ENCODE results near the gene TTC24.
"Not testable (repeated sequence)": the region's sequence is repeated elsewhere in the genome, so short reads cannot be mapped to it uniquely, and the experiment has no call there.

TTC24 gene

DNA sequence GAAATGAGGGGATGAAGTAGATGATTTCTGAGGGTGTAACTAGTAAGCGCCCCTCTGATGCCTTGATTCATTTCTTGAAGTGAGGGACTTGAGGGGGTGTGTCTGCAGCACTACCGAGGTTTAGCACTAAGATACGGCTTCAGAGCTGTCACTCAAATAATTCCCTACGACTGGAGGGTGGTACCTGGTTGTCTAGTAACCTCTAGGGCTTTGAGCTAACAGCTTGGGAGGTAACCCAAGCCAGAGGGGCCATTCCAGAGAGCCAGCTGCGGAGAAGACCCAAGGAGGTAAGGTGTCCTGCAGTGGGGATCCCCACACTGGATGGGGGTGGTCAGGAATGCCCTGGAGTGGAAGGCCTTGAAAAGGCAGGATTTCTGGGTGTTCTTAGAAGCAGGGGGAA lies at the start of gene TTC24:
TTC24 (plus strand) TSS at position 252 of the 400 bp plus-strand sequence. CDS start 1,642 bp downstream, outside the sequence.
- DNase-seq, result no peak

DNA sequence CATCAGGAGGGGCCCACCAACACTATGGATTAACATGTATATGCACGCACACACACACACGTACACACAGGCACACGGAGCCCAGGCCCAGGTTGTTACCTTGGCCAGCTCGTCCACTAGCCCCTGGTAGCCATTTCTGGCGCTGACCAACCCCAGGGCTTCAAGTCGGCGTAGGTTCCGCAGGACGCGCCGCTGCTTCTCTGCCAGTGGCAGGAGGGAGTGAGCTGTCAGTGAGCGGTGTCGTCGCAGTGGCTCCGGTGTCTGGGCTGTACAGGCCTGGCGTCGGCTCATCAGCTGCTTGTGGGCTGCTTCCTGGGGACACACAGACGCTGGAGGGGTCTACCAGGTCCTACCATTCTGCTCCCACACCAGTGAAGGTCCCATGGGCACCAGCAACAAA lies 49.5 kb upstream of the TTC24 start:
- no peak for DNase-seq

DNA sequence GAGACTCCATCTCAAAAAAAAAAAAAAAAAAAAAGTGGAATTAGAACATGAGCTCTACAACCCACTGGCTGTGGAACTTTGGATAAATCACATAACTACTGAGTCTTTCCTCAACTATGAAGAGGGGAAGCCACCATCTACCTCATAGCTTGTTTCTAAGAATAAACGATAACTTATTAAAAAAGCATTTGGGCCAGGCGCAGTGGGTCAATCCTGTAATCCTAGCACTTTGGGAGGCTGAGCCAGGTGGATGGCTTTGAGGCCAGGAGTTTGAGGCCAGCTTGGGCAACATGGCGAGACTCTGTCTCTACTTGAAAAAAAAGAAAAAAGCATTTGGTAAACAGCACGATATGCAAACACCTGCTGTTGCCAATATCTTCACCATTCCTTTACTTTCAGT lies 47.1 kb upstream of the TTC24 start:
- DNase-seq, result no peak

DNA sequence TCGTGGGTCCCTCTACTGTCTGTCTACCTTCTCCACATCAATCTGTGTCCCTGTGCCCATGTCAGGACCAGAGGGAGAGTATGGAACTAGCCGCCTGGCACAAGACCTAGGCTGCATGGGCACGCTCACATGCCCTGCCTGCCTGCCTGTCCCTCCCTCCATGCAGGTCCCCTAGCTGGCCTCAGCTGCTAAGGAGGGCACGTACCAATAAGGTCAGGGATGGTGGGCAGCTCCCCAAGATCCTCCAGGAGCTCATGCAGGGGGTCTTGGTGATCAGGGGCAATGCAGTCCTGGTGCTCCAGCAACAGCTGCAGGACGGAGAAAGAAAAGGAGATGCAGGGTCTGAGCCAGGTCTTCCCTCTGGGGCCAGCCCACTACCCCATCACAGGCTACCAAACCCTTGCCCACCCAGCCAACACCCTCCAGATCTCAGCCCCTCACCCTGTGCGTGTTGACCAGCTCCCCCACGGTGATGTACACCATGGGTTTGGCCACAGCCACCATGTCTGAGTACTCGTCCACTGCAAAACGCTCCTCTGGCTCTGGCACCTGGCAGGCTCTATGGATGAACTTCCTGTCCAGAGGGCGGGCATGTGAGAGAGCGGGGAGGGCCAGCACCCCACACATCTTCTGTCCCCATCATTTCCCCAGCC lies 45.8 kb upstream of the TTC24 start:
- DNase-seq, result no peak

DNA sequence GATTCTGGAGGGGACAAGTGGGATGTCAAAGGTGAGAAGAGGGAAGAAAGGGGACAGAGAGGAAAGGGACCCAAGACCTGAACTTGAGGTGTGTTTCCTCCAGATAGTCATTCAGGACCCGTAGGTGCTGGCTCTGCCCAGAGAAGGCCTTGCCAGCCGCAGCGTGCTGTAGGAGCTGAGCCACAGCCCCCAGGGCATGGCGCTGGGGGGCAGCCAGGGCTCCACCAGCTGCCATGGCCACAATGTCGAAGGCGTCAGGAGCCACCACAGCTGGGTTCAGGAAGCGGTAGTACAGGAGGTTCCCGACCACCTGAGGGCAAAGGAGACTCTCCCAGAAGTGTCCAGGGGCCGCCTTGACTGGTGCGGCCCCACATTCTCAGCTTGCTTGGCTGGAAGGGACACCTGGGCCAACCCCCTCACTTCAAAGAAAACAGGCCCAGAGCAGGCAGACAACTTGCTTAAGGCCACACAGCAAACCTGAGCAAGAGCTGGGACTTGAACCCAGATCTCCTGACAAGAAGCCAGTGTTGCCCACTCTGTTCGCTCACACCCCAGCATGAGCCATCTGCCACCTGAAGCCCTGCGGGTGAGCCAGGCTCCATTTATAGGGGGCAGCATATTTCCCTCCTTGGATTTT lies 45.0 kb upstream of the TTC24 start:
- no peak for DNase-seq

DNA sequence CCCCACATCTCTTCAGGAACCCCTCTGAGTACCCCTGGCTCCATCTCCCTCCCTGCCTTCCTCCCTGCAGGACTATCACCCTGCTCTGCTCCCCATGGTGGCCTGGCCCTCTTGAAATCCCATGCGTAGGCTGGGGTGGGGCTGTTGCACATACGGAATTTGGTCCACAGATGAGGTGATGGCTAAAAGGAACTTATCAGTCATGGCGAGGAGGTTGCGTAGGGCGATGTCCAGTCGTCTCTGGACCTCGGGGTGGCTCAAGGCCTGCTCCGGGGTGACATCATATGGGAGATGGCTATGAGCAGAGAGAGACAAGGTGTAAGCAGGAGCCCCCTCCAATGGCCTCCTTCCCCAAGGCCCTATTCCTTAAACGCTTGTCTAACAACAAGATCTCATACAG lies 42.5 kb upstream of the TTC24 start:
- DNase-seq, result no peak

DNA sequence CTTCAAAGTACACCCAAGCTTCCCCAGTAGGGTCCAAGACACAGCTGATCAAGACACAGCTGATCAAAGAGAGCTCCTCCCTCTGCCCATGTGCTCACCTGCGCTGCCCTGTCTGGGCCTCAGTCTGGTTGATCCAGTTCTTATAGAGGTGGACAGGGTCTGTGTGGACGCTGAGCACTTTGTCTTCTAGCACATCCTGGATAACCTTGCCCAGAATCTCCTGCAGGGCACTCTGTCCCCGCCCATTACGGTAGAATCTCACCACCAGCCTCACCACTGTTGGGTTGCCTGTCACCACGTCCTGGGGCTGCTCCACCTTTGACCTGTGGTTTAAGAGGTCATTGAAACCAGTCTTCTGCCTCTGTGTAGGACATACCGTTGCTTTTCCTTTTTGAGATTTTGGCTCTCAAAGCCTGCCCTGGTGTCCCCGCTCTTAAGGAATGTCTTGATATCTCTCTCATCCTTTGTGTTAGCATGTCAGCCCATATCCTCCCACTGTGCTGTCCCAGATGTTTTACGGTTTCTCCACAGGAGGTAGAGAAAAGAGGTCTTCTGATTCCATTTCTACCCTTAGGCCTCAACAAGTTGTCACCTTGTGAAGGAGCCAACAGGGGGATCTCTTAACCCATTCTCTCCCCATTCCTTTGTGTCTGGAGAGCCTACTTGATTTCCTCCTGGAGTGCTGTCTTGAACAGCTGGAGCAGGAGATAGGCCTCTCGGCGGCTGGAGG lies 40.6 kb upstream of the TTC24 start:
- no peak for DNase-seq

DNA sequence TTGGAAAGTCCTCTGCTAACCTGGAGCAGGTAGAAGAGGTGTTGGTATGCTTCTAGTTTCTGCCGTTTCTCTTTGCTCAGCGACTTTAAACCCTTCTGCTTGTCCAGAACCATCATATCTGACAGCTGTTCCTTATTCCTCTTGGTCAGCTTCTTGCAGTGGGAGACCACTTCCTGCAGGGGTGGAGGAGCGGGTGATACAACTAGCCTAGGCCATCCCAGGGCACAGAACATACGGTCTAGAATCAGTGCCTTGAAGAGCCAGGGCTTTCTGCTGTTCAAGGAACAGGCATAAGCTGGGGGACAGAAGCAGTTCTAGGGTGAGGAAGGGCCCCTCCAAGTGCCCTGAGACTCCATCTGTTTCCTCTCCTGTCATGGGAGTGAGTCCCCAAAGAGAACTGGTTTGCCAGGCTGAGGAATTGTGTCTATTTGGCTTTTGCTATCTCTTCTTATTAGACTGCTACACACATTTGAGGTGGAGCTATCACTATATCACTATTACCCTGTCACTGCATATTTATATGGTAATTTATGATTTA lies 39.6 kb upstream of the TTC24 start:
- DNase-seq, result no peak

DNA sequence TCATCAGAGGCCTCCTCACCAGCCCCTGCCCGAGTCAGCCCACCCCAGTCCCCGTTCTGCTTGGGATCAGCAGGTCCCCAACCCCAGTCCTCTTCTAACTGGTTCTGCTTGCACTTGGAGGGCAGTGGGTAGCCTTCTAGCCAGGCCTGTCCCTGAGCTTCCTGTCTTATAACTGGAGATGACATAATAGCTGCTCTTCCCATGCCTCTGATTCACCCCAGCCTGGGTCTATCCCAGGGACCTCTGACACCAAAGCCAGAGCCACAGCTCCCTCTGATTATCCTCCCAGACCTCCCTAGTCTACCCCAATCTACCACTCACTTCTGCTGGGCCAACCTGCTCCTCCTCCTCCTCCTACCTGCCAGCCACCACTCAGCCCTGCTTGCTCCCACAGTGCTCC lies 38.6 kb upstream of the TTC24 start:
- no peak for DNase-seq

DNA sequence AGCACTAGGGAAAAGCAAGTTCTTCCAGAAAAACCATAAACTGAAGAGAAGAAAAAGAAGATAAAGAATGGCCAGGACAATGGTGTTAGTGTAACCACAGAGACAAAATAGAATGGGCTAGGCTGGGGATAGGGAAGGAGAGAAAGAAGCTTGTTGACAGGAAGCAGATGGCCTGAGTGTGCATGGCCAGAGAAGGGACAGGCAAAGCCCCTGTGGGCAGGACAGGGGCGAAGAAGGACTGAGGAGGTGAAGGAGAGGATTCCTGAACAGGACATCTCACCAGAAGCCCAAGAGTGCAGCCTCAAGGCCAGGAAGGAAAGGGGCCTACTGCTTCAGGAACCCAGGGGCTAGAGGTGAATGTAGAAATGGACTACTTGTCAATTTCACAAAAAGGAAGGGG lies 36.5 kb upstream of the TTC24 start:
- no peak for DNase-seq

DNA sequence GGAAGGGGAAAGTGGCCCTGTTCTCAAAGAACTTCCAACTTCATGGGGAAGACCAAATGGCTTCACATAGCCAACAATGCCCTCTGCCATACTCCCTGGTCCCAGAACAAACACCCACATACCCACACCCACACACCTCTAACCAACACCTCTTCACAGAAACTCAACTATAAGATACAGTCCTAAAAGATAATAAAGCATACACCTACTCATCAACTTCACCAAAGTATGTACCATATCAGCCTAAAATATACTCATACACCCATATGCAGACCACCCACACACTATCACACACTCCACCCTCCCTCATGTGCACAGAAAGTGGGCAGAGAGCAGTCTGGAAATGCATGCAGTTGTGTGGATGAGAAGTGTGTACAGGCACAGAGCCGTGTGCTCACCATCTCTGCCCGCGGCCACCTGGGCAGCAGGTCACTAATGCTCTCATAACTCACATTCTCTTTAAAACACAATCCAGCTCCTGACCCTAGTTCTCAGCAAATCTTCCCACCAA lies 34.9 kb upstream of the TTC24 start:
- no peak for DNase-seq

DNA sequence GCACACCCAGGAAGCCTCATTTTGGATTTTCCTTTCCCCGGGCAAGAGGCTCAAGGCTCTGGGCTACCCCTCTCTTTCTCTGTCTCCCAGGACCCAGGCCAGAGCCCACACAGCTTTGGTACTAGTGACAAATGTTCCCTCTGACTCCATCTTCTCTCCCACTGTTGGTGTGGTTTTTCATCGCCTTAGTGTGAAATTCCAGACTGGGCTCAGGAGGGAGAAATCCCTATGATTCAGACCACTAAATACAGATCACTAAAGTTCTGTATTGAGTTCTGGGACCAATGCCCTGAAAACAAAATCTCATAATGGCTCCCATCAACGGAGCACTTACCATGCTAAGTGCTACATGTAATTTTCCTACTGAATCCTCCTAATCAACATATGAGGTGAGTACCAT lies 33.3 kb upstream of the TTC24 start:
- DNase-seq, result no peak

DNA sequence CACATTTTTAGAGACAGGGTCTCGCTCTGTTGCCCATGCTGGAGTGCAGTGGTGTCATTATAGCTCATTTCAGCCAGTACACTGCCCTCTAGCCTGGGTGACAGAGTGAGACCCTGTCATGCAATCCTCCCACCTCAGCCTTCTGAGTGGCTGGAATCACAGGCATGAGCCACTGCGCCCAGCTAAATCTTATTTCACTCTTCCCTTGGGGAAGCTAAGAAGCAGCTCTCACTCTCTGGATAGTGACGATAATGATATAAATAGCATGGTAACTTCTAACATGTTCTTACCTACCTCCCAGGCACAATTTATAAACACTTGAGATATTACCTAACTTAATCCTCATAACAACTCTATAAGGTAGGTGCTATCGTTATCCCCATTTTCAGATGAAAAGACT lies 32.1 kb upstream of the TTC24 start:
- no peak for DNase-seq

DNA sequence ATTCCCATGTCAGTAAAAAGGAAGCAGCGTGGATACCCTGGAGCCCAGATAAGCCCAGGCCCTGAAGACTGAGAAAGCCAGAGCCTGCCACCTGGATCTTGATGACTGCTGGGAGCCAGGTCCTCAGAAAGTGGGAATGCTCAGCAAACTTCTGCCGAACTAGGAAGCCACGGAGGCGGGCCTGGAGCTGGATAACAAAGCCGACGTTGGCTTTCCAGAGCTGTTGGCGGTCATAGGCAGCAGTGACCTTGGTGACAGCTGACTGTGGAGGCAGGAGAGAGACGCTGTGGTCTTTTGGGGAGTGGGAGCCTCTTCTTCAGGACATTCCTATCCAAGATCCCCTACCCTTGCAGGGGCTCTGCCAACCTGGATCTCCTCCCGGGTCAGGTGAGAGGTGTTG lies 31.5 kb upstream of the TTC24 start:
- no peak for DNase-seq

DNA sequence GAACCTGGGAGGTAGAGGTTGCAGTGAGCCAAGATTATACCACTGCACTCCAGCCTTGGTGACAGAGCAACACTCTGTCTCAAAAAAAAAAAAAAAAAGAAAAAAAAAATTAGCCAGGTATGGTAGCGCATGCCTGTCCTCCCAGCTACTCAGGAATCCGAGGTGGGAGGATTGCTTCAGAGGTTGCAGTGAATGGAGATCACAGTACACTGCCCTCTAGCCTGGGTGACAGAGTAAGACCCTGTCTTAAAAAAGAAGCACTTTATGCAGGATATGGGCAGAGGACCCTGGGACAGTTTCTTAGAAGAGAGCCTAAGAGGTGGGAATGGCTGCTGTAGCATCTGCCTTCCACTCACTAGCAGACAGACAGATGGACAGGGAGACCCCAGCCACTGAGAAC lies 30.1 kb upstream of the TTC24 start:
- no peak for DNase-seq

DNA sequence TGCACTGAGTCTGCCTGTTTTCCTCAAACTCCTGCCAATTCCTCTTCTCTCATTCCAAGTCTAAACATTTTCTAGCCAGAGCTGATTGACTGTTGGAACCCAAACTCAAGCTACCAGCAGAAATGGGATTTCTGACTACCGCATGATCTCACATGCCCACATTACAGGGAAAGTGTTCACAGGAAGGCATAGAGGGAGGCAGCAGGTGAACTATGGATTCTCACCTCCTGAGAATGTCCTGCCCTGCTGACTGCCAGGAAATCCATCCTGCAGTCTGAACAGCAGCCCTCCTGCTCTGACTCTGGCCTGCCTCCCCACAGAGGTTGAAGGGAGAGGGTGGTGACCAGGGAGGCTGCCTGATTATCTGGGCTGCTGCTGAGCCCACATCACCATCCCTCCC lies 29.7 kb upstream of the TTC24 start:
- no peak for DNase-seq

DNA sequence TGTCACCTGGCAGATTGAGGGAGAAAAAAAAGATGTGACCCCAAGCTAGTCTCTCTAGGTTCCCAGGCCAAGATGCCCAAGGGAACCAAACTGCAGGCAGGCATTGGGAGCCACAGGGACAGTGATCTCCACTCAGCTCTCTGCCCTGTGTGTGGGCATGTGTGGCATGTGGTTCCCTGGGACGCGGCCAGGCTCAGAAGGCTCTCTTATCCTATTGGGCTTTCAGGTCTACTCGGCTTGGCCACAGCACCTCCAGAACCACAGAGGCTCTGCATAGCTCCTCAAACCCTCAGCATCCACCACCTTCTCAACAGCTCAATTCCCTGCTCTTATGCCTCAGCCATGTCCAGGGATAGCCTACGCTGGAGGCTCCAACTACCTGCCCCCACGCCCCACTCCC lies 29.2 kb upstream of the TTC24 start:
- DNase-seq, result no peak

DNA sequence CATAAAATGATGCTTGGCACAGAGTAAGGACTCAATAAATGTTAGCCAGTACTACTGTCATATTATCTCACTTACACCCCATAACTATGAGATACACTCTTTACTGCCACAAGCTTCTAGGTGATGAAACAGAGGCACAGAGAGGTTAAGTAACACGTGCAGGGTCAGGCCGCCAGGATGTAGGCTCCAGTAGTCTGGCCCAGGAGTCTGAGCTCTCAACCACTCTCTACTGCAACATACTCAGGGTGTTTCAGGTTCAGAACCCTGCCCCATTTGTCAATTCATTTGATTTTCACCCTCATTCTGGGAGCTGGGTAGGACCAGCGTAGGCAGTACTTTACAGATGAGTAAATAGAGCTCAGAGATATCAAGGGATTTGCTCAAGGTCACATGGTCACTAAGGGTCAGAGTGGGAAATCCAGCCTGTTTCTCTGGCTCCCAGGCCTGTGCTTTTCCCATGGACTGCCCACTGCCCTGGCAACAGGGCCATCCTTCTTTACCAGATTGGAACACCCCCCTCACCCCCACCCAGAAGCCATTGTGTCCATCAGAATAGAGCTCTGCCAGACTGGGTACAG lies 28.4 kb upstream of the TTC24 start:
- DNase-seq, result no peak

DNA sequence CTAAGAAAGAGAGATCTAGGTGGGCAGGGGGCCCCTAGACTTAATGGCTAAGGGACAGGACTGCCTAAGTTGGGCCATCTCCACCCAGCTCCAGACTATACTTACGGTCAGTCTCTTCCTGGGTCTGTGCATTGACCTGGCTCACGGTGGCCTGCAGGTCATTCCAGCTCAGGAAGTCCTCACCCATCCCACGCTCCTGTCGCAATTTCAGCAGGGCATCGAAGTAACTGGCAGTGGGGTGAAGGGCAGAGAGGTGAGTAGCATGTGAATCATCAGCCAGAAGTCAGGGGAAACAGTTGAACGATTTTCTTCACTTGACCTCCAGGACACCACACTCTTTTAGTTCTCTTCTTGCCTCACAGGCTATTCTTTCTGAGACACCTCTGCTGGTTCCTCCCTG lies 27.7 kb upstream of the TTC24 start:
- DNase-seq, result no peak

DNA sequence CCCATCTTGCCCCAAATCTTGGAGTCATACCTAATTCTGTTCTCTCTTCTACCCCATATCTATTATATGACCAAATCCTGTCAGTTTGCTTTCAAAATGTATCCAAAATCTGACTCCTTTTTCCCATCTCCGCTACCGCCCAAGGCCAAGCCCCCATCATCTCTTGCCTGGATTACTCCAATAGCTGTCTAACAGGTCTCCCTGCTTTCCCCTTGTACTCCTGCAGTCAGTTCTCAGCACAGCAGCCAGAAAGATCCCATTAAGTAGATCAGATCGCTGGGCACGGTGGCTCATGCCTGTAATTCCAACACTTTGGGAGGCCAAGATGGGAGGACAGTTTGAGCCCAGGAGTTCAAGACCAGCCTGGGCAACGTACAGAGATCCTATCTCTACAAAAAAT lies 27.0 kb upstream of the TTC24 start:
- no peak for DNase-seq

DNA sequence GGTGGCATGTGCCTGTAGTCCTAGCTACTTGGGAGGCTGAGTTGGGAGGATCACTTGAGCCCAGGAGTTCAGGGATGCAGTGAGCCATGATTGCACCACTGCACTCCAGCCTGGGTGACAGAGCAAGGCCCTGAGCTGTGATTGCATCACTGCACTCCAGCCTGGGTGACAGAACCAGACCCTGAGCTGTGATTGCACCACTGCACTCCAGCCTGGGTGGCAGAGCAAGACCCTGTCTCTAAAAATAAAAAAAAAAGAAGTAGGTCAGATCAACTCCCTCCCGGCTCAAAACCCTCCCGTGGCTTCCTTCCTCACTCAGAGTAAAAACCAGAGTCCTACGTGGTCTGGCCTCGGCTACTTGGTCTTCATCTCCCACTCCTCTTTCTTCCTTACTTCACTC lies 26.6 kb upstream of the TTC24 start:
- not testable (repeated sequence) for DNase-seq

DNA sequence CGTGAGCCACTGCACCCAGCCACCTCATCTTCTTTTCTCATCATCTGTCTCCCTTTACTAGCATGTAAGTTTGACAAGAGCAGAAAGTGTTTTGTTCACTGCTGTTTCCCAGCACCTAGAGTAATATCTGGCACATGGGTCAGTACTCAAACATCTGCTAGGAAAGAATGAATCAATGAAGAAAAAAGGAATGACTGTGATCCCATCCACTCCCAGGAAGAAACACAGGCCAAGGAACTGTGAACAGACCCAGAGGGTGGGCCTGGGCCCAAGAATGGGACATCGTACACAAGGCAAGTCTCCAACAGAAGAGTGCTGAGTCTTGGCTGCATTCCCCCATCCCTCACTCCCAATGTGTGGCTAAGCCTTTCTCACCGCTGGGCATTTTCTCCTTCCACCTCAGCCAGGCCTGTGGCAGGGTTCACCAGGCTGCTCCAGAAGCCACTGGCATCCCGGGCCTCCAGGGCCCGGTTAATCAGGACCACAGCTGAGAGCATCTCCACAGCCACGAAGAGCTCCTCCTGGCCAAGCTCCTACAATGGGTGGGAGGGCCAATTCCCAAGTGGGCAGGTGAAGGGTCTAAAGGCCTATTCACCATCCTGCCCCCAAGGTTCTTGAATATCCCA lies 25.6 kb upstream of the TTC24 start:
- no peak for DNase-seq

DNA sequence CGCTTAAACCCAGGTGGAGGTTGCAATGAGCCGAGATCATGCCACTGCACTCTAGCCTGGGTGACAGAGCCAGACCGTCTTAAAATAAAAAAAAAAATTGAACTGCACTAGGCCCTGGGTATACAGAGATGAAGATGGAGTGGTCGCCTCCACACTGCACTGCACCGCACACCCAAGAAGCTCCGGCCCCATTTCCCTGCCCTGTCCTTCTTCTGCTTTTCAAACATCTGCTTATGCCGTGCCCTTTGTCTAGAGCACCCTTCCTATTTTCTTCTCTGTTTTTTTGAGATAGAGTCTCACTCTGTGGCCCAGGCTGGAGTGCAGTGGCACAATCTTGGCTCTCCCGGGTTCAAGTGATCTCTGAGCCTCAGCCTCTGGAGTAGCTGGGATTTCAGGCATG lies 24.6 kb upstream of the TTC24 start:
- DNase-seq, result no peak
